HL-60 (cell line): ENCODE measurements around the gene TGFBR1.

Experiments
- DNase-seq, 2 experiments: peaks; one replicate each; pipeline ENCODE4 v3.0.0-alpha.2; 2010 to 2020; ENCODE audit warnings: low read depth in 1 of 2, low spot score in 1 of 2
- H3K27ac ChIP-seq: fragments of 250-450 bp; sonication (Bioruptor Pico); replicated peaks from 2 replicates; pipeline ENCODE4 v1.5.1; 2020; ENCODE audit warnings: mild to moderate bottlenecking, moderate library complexity
- H3K27me3 ChIP-seq: fragments of 250-450 bp; sonication (Bioruptor Pico); 2 replicates; pipeline ENCODE4 v1.5.1; 2021; ENCODE audit warnings: mild to moderate bottlenecking, moderate library complexity; ENCODE audit not compliant: insufficient read depth, poor library complexity, severe bottlenecking
- H3K4me3 ChIP-seq: replicated peaks from 2 replicates; pipeline ENCODE4 v1.5.1; 2011; ENCODE audit warnings: mild to moderate bottlenecking, control low read depth, low read length; ENCODE audit not compliant: insufficient read depth
- CTCF ChIP-seq: IDR thresholded peaks from one replicate; pipeline ENCODE4 v1.5.1; 2011; ENCODE audit warnings: low read length, control low read depth, inconsistent platforms; ENCODE audit not compliant: insufficient read depth
- GABPA ChIP-seq: IDR thresholded peaks from 2 replicates; pipeline ENCODE4 v1.6.1; 2012; ENCODE audit warnings: low read depth
- POLR2AphosphoS5 ChIP-seq: IDR thresholded peaks from 2 replicates; pipeline ENCODE4 v1.6.1; 2012; ENCODE audit warnings: low read depth
- SPI1 ChIP-seq: IDR thresholded peaks from 2 replicates; pipeline ENCODE4 v1.6.1; 2012; ENCODE audit warnings: low read depth, mild to moderate bottlenecking, borderline replicate concordance
- TF ChIP-seq, protein P1 (sequence below): IDR thresholded peaks from 2 replicates; pipeline ENCODE4 v1.6.1; 2012; ENCODE audit warnings: low read depth; ENCODE audit not compliant: insufficient replicate concordance

Gene TGFBR1

DNA sequence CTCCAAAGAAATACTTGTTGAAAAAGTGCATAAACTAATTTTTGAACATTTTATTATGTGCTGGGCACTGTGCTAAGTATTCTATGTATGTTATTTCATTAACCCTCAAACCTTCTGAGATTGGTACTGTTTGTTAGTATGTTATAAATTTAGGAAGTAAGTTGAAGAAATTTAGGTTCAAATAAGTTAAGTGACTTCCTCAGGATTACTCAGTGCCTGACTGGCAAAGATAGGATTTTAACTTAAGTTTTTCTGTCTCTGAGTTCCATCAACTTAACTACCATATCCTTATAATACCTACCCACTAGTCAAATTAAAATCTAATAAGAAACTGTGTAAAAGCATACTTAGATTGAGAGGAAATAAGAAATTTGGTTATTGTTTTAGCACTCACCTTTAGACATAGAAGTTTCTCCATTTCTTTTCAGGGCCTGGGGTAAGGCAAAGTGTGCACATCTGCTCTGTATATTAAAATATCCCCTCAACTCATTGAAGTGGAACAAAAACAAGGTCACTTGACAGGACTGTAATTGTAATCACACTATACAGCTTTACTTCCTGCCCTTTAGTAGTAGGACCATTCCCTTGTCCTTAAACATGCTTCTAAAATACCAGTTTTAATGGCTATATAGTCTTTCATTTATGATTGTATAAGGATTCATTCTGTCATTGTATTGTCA, 15.2 kb downstream of the TGFBR1 start:
- Histone ChIP-seq H3K27ac (peak overlapping the region; percentile 64), H3K4me3 (no peak overlapping the region), H3K27me3 (no peaks in the 10 kb centered on the region)
- DNase-seq, result no peak
- TF ChIP-seq, protein P1, sequence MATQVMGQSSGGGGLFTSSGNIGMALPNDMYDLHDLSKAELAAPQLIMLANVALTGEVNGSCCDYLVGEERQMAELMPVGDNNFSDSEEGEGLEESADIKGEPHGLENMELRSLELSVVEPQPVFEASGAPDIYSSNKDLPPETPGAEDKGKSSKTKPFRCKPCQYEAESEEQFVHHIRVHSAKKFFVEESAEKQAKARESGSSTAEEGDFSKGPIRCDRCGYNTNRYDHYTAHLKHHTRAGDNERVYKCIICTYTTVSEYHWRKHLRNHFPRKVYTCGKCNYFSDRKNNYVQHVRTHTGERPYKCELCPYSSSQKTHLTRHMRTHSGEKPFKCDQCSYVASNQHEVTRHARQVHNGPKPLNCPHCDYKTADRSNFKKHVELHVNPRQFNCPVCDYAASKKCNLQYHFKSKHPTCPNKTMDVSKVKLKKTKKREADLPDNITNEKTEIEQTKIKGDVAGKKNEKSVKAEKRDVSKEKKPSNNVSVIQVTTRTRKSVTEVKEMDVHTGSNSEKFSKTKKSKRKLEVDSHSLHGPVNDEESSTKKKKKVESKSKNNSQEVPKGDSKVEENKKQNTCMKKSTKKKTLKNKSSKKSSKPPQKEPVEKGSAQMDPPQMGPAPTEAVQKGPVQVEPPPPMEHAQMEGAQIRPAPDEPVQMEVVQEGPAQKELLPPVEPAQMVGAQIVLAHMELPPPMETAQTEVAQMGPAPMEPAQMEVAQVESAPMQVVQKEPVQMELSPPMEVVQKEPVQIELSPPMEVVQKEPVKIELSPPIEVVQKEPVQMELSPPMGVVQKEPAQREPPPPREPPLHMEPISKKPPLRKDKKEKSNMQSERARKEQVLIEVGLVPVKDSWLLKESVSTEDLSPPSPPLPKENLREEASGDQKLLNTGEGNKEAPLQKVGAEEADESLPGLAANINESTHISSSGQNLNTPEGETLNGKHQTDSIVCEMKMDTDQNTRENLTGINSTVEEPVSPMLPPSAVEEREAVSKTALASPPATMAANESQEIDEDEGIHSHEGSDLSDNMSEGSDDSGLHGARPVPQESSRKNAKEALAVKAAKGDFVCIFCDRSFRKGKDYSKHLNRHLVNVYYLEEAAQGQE, result no peak
- peak; percentile 39; the same call in 1 of the 2 replicates for TF ChIP-seq SPI1

GRCh38 chr9:99121604-99122003, 16.7 kb downstream of the TGFBR1 start:
- Histone ChIP-seq H3K27ac (peak overlapping the region; percentile 20; the same call in 1 of the 2 replicates), H3K27me3 (no peaks in the 10 kb centered on the region), H3K4me3 (no peak overlapping the region)
- peak in 1 of 2 experiments; percentile 46 for DNase-seq
- TF ChIP-seq, protein P1, result no peak
- TF ChIP-seq SPI1 (no peak), POLR2AphosphoS5 (no peak), GABPA (no peak), CTCF (no peak)

GRCh38 chr9:99124534-99125255, 19.8 kb downstream of the TGFBR1 start:
- Histone ChIP-seq H3K27me3 (no peaks in the 10 kb centered on the region), H3K4me3 (no peak overlapping the region), H3K27ac (no peak overlapping the region)
- no peak for TF ChIP-seq CTCF
- no peak for TF ChIP-seq GABPA
- TF ChIP-seq POLR2AphosphoS5, result no peak
- no peak for DNase-seq

DNA sequence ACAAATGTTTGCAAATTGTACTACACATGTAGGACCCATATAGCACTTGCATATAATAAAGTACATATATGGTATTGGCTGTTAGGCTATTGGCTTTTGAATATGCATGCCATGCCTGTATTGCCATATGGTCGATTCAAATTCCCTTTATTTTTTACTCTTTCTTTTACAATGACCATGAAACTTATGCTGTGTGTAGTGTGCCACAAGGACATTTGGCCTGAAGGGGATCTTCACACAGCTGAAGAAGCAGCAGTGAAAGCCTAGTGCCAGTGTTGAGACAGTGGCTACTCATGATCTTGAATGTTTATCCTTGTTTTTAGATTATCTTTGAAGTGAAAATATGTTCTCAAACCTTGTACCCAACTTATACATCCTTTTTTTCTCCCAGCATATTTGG, 20.5 kb downstream of the TGFBR1 start:
- Histone ChIP-seq H3K27me3 (no peaks in the 10 kb centered on the region), H3K4me3 (no peak overlapping the region), H3K27ac (no peak overlapping the region)
- no peak for TF ChIP-seq POLR2AphosphoS5
- TF ChIP-seq, protein P1, result no peak
- TF ChIP-seq SPI1, result no peak
- no peak for TF ChIP-seq CTCF
- no peak for TF ChIP-seq GABPA
- DNase-seq, result no peak
